A549 (cell line): ENCODE data around the gene SLC12A7. TPM values are rescaled to one million over a fixed set of nuclear protein-coding genes. Genes with fewer than 3 reads are reported as not detected.

ENCODE experiments used
- ATAC-seq, 2 experiments: fragments of 200-7000 bp in 1 of 2; fragments of >200 bp in 1 of 2; cut with Nextera tagmentation in 1 of 2; cut with Tn5 transposase in 1 of 2; 3 replicates each; pipeline versions ENCODE4 v1.8.0 to v1.9.1; 2018 to 2020; ENCODE audit warnings: mild to moderate bottlenecking in 1 of 2, moderate library complexity in 1 of 2
- CTCF ChIA-PET: fragments of 300-600 bp; sonication (Branson Sonifier 250); formaldehyde crosslinking; extraction: SDS; loops from one replicate; lab custom pipeline; 2021; ENCODE audit warnings: antibody characterized with exemption, inconsistent platforms; lab: Yijun Ruan, JAX
- POLR2A ChIA-PET: fragments of 350-600 bp; formaldehyde crosslinking; extraction: SDS; loops from one replicate; lab custom pipeline; 2021; ENCODE audit warnings: antibody characterized with exemption, inconsistent platforms; lab: Yijun Ruan, JAX
- DNase-seq, 2 experiments: peaks; one replicate each; pipeline versions ENCODE4 v3.0.0 to v3.0.0-alpha.2; 2011 to 2016; ENCODE audit warnings: low read depth in 1 of 2, low spot score in 1 of 2
- FAIRE-seq: peaks from 2 replicates; lab custom pipeline; 2011; peaks lifted over from hg19 to GRCh38; lab: Jason Lieb, UNC
- H3K27ac ChIP-seq, 2 experiments: fragments of >200 bp; sonication (Bioruptor Twin); formaldehyde crosslinking; 3 replicates each; pipeline ENCODE4 v1.5.1; 2016 to 2017
- H3K4me1 ChIP-seq: fragments of >200 bp; sonication (Bioruptor Twin); formaldehyde crosslinking; 3 replicates; pipeline ENCODE4 v1.6.1; 2016
- H3K4me2 ChIP-seq: fragments of >200 bp; sonication (Bioruptor Twin); formaldehyde crosslinking; 3 replicates; pipeline ENCODE4 v1.6.1; 2016
- H3K4me3 ChIP-seq: fragments of >200 bp; sonication (Bioruptor Twin); formaldehyde crosslinking; 3 replicates; pipeline ENCODE4 v1.5.1; 2016
- H3K9me3 ChIP-seq: fragments of >200 bp; sonication (Bioruptor Twin); formaldehyde crosslinking; 3 replicates; pipeline ENCODE4 v1.6.1; 2016
- CEBPB ChIP-seq, 2 experiments: fragments of >200 bp in 1 of 2; sonication (Bioruptor Twin) in 1 of 2; formaldehyde crosslinking in 1 of 2; IDR thresholded peaks; 2 replicates each; pipeline ENCODE4 v1.6.1; 2012 to 2016
- EHF ChIP-seq: fragments of 250-450 bp; sonication (Bioruptor Pico); IDR thresholded peaks from 2 replicates; pipeline ENCODE4 v1.5.0; 2020; ENCODE audit warnings: mild to moderate bottlenecking
- FOSB ChIP-seq: fragments of 250-450 bp; sonication (Bioruptor Pico); IDR thresholded peaks from 2 replicates; pipeline ENCODE4 v1.5.0; 2020; ENCODE audit warnings: mild to moderate bottlenecking, moderate library complexity
- GATA3 ChIP-seq: IDR thresholded peaks from 2 replicates; pipeline ENCODE4 v1.6.1; 2012; ENCODE audit warnings: borderline replicate concordance
- HDAC2 ChIP-seq: fragments of 200-600 bp; sonication (generic); IDR thresholded peaks from 2 replicates; pipeline ENCODE4 v1.6.1; 2016
- HOXA7 ChIP-seq: fragments of 250-450 bp; sonication (Bioruptor Pico); IDR thresholded peaks from 2 replicates; pipeline ENCODE4 v1.5.0; 2020; ENCODE audit warnings: mild to moderate bottlenecking, moderate library complexity
- HOXB13 ChIP-seq: fragments of 250-450 bp; sonication (Bioruptor Pico); IDR thresholded peaks from 2 replicates; pipeline ENCODE4 v1.5.0; 2020; ENCODE audit warnings: low read depth, mild to moderate bottlenecking, moderate library complexity
- KDM5A ChIP-seq: fragments of 200-600 bp; sonication (generic); IDR thresholded peaks from 2 replicates; pipeline ENCODE4 v1.6.1; 2016; ENCODE audit warnings: antibody characterized with exemption, mild to moderate bottlenecking
- MAFK ChIP-seq: fragments of 450-650 bp; IDR thresholded peaks from 2 replicates; pipeline ENCODE4 v1.6.1; 2014; ENCODE audit not compliant: partially characterized antibody
- MYC ChIP-seq: IDR thresholded peaks from 2 replicates; pipeline ENCODE4 v1.6.1; 2012; ENCODE audit warnings: mild to moderate bottlenecking, inconsistent platforms, low read length, improper control_type of control experiment, borderline replicate concordance
- NPAS2 ChIP-seq: fragments of 250-450 bp; sonication (Bioruptor Pico); IDR thresholded peaks from 2 replicates; pipeline ENCODE4 v1.8.0; 2022; ENCODE audit warnings: mild to moderate bottlenecking, moderate library complexity, borderline replicate concordance
- NR3C1 ChIP-seq: fragments of >200 bp; sonication (Bioruptor Twin); formaldehyde crosslinking; IDR thresholded peaks from 3 replicates; pipeline ENCODE4 v1.6.1; 2017
- PHF8 ChIP-seq: fragments of 200-600 bp; sonication (generic); IDR thresholded peaks from 2 replicates; pipeline ENCODE4 v1.6.1; 2016; ENCODE audit warnings: low read depth, mild to moderate bottlenecking, antibody characterized with exemption, moderate library complexity, borderline replicate concordance
- POLR2A ChIP-seq: IDR thresholded peaks from 2 replicates; pipeline ENCODE4 v1.6.1; 2012; ENCODE audit warnings: mild to moderate bottlenecking, low read length
- RAD21 ChIP-seq, 2 experiments: fragments of >200 bp in 1 of 2; sonication (Bioruptor Twin) in 1 of 2; formaldehyde crosslinking in 1 of 2; IDR thresholded peaks in 1 of 2; conservative IDR thresholded peaks in 1 of 2; 2 replicates in 1 of 2; 3 replicates in 1 of 2; pipeline ENCODE4 v1.6.1; 2012 to 2018; ENCODE audit warnings: inconsistent platforms in 1 of 2
- RCOR1 ChIP-seq: fragments of 150-350 bp; IDR thresholded peaks from 2 replicates; pipeline ENCODE4 v1.6.1; 2014; ENCODE audit warnings: antibody characterized with exemption, low read length, low read depth
- SMC3 ChIP-seq: fragments of >200 bp; sonication (Bioruptor Twin); formaldehyde crosslinking; IDR thresholded peaks from 3 replicates; pipeline ENCODE4 v1.6.1; 2018; ENCODE audit warnings: inconsistent platforms
- TFCP2L1 ChIP-seq: fragments of 250-450 bp; sonication (Bioruptor Pico); IDR thresholded peaks from 2 replicates; pipeline ENCODE4 v1.5.0; 2021; ENCODE audit warnings: mild to moderate bottlenecking
- ZC3H11A ChIP-seq: fragments of 450-650 bp; IDR thresholded peaks from 2 replicates; pipeline ENCODE4 v1.6.1; 2014; ENCODE audit warnings: antibody characterized with exemption, mild to moderate bottlenecking
- ZFP36 ChIP-seq: fragments of 450-650 bp; IDR thresholded peaks from 2 replicates; pipeline ENCODE4 v1.6.1; 2014; ENCODE audit warnings: borderline replicate concordance; ENCODE audit not compliant: partially characterized antibody
- ZNF302 ChIP-seq: fragments of 250-450 bp; sonication (Bioruptor Pico); IDR thresholded peaks from 2 replicates; pipeline ENCODE4 v1.9.0; 2021; ENCODE audit warnings: inconsistent platforms, mild to moderate bottlenecking, moderate library complexity
- WGBS: methylation state at CpG from one replicate; pipeline ENCODE4 v1.1.6; 2017; ENCODE audit errors: missing lambda C conversion rate; 5-methylcytosine and 5-hydroxymethylcytosine counted together
- polyA plus RNA-seq, 4 experiments: library from polyadenylated mRNA; depleted of rRNA in 3 of 4; stranded (reverse); fragments of >200 nt; fragmentation: RNase III in 1 of 4; extraction: RNeasy Plus Mini Kit Qiagen cat#74134 plus additional on column Dnase treatment in 1 of 4; gene quantifications; 2 replicates in 3 of 4; 3 replicates in 1 of 4; pipeline ENCODE4 v1.2.3, GENCODE V29; 2011 to 2017
- TF ChIP-seq, protein P1 (sequence below): fragments of 150-350 bp; IDR thresholded peaks from 2 replicates; pipeline ENCODE4 v1.6.1; 2014; ENCODE audit warnings: low read depth, mild to moderate bottlenecking, low read length
- TF ChIP-seq, protein P2 (sequence below): fragments of >200 bp; sonication (Bioruptor Twin); formaldehyde crosslinking; IDR thresholded peaks from 3 replicates; pipeline ENCODE4 v1.6.1; 2016
- TF ChIP-seq, protein P3 (sequence below): fragments of 450-650 bp; IDR thresholded peaks from 2 replicates; pipeline ENCODE4 v1.6.1; 2014; ENCODE audit warnings: antibody characterized with exemption
- TF ChIP-seq, protein P4 (sequence below): IDR thresholded peaks from 2 replicates; pipeline ENCODE4 v1.6.1; 2012
- TF ChIP-seq, protein P5 (sequence below): IDR thresholded peaks from 2 replicates; pipeline ENCODE4 v1.6.1; 2012
- TF ChIP-seq, protein P6 (sequence below): fragments of 250-450 bp; sonication (Bioruptor Pico); IDR thresholded peaks from 2 replicates; pipeline ENCODE4 v1.5.0; 2021; ENCODE audit warnings: mild to moderate bottlenecking, moderate library complexity, borderline replicate concordance
- TF ChIP-seq, protein P7 (sequence below): fragments of >200 bp; sonication (Bioruptor Twin); formaldehyde crosslinking; IDR thresholded peaks from 2 replicates; pipeline ENCODE4 v1.6.1; 2016

SLC12A7 gene
- polyA plus RNA-seq, 2 of the 4 experiments (the other 2 are of a cell fraction) = 11.2 to 22.5 TPM

DNA sequence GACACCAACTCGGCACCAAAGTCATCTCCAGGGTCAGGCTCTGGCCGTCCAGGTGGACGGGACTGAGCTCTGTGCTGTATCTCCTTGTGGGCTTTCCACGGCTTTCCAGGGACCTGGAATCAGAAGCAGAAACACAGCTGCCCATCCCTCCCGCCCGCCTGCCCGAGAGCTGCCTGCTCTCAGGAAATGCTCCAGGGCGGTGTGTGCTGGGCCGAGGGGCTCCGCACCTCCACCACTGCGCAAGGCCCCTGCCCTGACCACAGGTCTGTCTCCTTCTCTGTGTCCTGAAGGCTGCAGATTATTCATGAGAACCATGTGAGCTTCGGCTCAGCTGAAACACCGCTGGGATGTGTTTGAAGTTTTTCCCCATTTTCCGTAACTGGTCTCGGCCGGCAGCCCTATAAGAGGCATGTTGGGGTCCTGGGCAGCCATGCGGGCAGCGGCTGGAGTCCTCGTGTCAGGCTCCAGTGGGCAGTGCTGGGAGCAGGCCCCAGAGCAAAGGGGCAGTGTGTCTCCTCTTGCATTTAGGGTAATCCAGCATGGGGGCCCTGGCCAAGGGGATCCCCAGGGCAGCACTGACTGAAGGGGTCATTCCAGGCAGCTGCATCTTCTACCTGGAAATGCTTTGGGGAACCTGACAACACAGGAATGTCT lies 80.4 kb downstream of the SLC12A7 start (continued):
- TF ChIP-seq RAD21 (conservative IDR thresholded peaks at IDR 0.05 in 1 of 2, IDR thresholded peaks at IDR 0.05 in 1 of 2) (no peak), PHF8 (no peak), MAFK (no peak)

DNA sequence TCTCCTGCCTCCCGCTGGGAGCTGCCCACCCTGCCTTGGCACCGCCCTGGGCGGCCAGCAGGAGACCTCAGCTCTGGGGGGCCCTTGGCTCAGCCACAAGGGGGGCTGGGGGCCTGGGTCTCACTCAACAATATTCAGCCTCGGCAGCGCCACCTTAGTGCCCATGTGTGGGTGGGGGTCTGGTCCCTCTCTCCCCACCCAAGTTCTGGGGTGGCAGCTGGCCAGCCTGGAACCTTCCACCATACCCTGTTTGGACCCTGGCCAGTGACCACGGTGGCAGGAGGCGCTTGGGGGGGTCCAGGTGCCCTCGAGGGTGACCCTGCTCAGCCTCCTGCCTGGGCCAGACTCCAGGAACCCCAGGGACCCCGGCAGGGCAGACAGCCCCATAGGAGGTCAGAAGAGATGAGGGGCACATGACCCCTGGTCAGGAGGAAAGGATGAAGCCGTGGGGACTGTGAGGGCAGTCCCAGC lies 81.0 kb downstream of the SLC12A7 start:
- no peaks in the 10 kb centered on the region for H3K4me1 ChIP-seq
- TF ChIP-seq, protein P1, sequence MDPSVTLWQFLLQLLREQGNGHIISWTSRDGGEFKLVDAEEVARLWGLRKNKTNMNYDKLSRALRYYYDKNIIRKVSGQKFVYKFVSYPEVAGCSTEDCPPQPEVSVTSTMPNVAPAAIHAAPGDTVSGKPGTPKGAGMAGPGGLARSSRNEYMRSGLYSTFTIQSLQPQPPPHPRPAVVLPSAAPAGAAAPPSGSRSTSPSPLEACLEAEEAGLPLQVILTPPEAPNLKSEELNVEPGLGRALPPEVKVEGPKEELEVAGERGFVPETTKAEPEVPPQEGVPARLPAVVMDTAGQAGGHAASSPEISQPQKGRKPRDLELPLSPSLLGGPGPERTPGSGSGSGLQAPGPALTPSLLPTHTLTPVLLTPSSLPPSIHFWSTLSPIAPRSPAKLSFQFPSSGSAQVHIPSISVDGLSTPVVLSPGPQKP = no peak
- TF ChIP-seq NPAS2 (CRISPR knock-in tag) = no peak
- TF ChIP-seq HDAC2 = no peak
- TF ChIP-seq GATA3 = no peak
- no peak for TF ChIP-seq HOXA7 (CRISPR knock-in tag)
- no peak for TF ChIP-seq SMC3
- TF ChIP-seq, protein P2, sequence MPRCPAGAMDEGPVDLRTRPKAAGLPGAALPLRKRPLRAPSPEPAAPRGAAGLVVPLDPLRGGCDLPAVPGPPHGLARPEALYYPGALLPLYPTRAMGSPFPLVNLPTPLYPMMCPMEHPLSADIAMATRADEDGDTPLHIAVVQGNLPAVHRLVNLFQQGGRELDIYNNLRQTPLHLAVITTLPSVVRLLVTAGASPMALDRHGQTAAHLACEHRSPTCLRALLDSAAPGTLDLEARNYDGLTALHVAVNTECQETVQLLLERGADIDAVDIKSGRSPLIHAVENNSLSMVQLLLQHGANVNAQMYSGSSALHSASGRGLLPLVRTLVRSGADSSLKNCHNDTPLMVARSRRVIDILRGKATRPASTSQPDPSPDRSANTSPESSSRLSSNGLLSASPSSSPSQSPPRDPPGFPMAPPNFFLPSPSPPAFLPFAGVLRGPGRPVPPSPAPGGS = no peak
- TF ChIP-seq HOXB13 (CRISPR knock-in tag) = no peak
- TF ChIP-seq, protein P3, sequence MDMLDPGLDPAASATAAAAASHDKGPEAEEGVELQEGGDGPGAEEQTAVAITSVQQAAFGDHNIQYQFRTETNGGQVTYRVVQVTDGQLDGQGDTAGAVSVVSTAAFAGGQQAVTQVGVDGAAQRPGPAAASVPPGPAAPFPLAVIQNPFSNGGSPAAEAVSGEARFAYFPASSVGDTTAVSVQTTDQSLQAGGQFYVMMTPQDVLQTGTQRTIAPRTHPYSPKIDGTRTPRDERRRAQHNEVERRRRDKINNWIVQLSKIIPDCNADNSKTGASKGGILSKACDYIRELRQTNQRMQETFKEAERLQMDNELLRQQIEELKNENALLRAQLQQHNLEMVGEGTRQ = no peak
- TF ChIP-seq TFCP2L1 = no peak
- TF ChIP-seq, protein P4, sequence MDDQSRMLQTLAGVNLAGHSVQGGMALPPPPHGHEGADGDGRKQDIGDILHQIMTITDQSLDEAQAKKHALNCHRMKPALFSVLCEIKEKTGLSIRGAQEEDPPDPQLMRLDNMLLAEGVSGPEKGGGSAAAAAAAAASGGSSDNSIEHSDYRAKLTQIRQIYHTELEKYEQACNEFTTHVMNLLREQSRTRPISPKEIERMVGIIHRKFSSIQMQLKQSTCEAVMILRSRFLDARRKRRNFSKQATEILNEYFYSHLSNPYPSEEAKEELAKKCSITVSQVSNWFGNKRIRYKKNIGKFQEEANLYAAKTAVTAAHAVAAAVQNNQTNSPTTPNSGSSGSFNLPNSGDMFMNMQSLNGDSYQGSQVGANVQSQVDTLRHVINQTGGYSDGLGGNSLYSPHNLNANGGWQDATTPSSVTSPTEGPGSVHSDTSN = no peak
- no peak for TF ChIP-seq RAD21 (conservative IDR thresholded peaks at IDR 0.05 in 1 of 2, IDR thresholded peaks at IDR 0.05 in 1 of 2)
- no peak for TF ChIP-seq NR3C1
- no peak for TF ChIP-seq ZFP36
- no peak for TF ChIP-seq KDM5A
- TF ChIP-seq, all 56 proteins: peak for 0
- Histone ChIP-seq H3K4me2 (no peak overlapping the region), H3K4me3 (no peak overlapping the region), H3K9me3 (no peaks in the 10 kb centered on the region), H3K27ac (no peak overlapping the region)
- POLR2A ChIA-PET = no interaction called here
- FAIRE-seq (no peak), ATAC-seq (no peak), DNase-seq (no peak)
- CTCF ChIA-PET = interaction anchor here (1.6 to 3.5 kb wide), 2 partner anchors 21 to 137 kb away, joined by 5 to 14 read pairs; no protein-coding TSS in a partner anchor
- WGBS = 69% methylated on average over 7 of the region's 10 CpGs

DNA sequence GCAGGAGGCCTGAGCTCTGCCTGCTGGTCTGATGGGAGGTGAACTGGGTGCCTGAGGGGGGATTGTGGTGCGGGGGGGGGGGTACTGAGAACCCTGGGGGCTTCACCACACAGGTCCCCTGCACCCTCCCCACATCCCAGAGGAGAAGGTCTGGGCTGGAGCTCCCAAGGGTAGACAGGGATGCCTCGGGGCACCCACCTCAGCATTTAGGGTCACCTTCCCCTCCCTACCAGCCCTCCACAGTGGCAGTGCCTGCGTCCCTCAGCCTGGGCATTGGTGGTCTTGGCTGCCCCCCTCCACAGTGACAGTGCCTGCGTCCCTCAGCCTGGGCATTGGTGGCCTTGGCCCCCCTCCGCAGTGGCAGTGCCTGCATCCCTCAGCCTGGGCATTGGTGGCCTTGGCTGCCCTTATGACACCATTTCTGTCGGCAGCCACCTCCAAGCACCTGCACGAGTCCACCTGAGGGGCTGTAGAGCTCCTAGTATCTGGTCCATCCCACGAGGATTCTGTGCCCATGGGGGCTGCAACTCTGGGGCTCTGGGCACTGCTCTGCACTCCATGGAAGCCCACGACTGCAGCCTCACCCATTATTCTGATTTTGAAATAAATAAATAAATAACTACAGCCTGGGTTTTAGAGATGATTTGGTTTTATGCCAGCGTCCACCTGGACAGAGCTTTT lies 81.8 kb downstream of the SLC12A7 start:
- FAIRE-seq = no peak
- POLR2A ChIA-PET = no interaction called here
- 50% methylated on average over 6 of the region's 10 CpGs for WGBS

More for the DNA sequence above, 81.8 kb downstream of the SLC12A7 start:
- no peaks in the 10 kb centered on the region for H3K9me3 ChIP-seq
- H3K27ac ChIP-seq = no peak overlapping the region
- H3K4me3 ChIP-seq = no peak overlapping the region
- ATAC-seq (no peak), DNase-seq (no peak)
- TF ChIP-seq, protein P5, sequence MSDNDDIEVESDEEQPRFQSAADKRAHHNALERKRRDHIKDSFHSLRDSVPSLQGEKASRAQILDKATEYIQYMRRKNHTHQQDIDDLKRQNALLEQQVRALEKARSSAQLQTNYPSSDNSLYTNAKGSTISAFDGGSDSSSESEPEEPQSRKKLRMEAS = no peak
- TF ChIP-seq POLR2A (no peak), RCOR1 (no peak), ZNF302 (CRISPR knock-in tag) (no peak), MYC (no peak), FOSB (no peak), CEBPB (IDR thresholded peaks at IDR 0.05) (no peak), ZC3H11A (no peak), EHF (CRISPR knock-in tag) (no peak)
- TF ChIP-seq, protein P6, sequence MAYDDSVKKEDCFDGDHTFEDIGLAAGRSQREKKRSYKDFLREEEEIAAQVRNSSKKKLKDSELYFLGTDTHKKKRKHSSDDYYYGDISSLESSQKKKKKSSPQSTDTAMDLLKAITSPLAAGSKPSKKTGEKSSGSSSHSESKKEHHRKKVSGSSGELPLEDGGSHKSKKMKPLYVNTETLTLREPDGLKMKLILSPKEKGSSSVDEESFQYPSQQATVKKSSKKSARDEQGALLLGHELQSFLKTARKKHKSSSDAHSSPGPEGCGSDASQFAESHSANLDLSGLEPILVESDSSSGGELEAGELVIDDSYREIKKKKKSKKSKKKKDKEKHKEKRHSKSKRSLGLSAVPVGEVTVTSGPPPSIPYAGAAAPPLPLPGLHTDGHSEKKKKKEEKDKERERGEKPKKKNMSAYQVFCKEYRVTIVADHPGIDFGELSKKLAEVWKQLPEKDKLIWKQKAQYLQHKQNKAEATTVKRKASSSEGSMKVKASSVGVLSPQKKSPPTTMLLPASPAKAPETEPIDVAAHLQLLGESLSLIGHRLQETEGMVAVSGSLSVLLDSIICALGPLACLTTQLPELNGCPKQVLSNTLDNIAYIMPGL (CRISPR knock-in tag) = no peak
- TF ChIP-seq, protein P7, sequence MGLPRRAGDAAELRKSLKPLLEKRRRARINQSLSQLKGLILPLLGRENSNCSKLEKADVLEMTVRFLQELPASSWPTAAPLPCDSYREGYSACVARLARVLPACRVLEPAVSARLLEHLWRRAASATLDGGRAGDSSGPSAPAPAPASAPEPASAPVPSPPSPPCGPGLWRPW = no peak
- CTCF ChIA-PET = interaction anchor here (0.7 to 3.5 kb wide), 6 partner anchors 10 to 376 kb away, joined by 3 to 14 read pairs (median 5); no protein-coding TSS in a partner anchor
- H3K4me1 ChIP-seq = no peaks in the 10 kb centered on the region
- H3K4me2 ChIP-seq = no peak overlapping the region
